Anterior cingulate cortex (tissue), 58 donors: ENCODE results near the gene OR2T2.
"Not testable (repeated sequence)": the region's sequence is repeated elsewhere in the genome, so short reads cannot be mapped to it uniquely, and the experiment has no call there.

Source experiments
- DNase-seq, 58 donors: peaks; one replicate each; lab custom pipeline; 2025; lab: John Stamatoyannopoulos, UW

OR2T2 gene

DNA sequence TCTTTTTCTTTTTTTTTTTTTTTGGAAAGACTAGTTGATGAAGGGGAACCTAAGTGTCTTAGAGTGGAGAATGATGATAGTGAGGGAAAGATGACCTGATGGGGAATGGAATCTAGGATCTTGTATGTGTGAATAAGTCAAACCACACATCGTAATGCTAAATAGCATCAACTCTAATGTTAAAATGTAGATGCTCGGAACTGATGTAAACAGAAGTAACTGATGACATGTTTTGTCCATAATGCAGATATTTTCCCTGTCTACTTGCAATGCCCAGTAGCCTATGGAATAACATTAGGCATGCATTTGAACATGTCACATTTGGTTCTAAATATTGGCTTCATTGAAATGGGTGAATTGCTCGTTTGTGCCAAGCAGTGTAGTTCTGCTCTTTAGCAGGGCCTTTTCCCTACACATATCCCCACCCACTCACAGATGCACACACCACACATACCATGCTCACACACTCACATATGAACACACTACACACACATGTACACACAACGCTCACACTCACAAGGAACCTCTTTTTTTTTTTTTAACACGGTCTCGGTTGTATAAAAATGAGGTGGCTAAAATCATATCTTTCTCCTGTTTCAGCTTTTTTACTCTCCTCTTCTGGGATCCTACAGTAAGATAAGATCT lies 4.5 kb downstream of the OR2T2 start:
- not testable (repeated sequence) for DNase-seq

- not testable (repeated sequence) for DNase-seq
These were observed 5.2 kb downstream of the OR2T2 start for GRCh38 chr1:248450466-248451145.

- not testable (repeated sequence) for DNase-seq
These were observed 8.2 kb downstream of the OR2T2 start for GRCh38 chr1:248453619-248454018.

- not testable (repeated sequence) for DNase-seq
These were observed 9.6 kb downstream of the OR2T2 start for GRCh38 chr1:248455045-248455444.

DNA sequence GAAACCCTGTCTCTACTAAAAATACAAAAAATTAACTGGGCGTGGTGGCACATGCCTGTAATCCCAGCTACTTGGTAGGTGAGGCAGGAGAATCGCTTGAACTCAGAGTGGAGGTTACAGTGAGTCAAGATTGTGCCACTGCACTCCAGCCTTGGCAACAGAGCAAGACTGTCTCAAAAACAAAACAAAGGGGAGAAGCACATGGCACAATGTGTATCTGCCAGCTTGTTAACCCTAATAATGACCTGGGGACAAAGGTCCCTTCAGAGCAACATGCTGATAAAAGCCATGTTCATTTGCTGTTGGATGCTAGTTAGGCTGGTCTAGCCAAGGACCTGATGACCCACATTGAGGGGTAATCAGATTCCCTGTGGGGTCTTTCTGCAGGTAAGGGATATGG lies 11.2 kb downstream of the OR2T2 start:
- DNase-seq = not testable (repeated sequence)

- not testable (repeated sequence) for DNase-seq
These were observed 13.7 kb downstream of the OR2T2 start for GRCh38 chr1:248459117-248459516.

DNA sequence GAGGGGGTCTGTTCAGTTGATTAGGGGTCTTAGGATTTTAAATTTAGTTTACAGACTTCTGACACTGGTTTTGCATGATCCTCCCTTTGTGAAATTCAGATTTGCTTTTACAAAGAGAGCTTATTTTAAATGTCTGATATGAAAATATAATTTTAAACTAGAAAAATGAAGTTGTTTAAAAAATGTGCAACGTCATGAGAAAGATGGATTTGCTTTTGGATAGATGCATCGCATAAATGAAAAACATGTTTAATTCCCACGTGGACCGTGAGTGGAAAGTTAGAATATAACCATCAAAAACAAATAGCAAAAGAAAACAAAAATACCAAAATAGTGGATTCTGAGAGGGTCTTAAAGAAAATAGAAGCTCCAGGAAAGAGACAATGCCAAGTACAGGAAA lies 25.7 kb downstream of the OR2T2 start:
- DNase-seq = no peak

DNA sequence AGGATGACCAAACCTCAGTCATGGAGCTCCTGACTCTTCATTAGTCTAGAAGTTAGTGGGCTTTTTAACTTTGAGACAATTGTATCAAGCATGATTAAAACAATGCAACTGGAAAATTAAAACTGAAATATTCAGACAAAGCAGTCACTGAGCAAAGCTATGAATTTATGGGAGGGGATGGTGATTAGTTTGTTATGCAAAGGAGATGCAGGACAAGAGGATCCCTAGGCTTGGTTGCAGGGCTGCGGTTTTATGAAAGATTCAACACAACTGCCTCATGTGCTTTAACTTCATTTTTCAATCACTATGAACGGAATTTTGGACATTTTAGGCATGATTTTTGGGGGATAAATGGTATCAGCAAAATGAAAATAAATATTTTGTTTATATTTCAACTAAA lies 26.7 kb downstream of the OR2T2 start:
- DNase-seq = not testable (repeated sequence)

DNA sequence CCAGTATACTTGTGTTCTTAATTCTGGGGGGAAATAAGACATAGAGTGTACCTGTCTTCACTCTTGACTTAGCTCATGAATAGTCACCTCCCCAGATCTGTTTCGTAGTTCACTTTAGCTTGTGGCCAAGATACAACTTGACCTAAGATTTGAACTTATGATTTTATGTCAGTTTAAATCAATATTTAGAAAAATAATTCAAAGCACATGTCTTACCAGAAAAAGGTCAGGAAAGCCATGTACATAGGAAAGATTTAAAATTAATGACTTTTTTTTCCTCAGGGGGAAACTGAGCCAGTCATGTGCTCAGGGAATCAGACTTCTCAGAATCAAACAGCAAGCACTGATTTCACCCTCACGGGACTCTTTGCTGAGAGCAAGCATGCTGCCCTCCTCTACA lies 27.6 kb downstream of the OR2T2 start, which contains the start of gene OR2T3:
TSS of gene OR2T3 (plus strand) at position 301 of the 400 bp plus-strand sequence. CDS start at position 301, 0 bp downstream.
- not testable (repeated sequence) for DNase-seq

GRCh38 chr1:248475660-248476059 lies 30.2 kb downstream of the OR2T2 start:
- not testable (repeated sequence) for DNase-seq

- not testable (repeated sequence) for DNase-seq
These were observed 36.5 kb downstream of the OR2T2 start for GRCh38 chr1:248481686-248482579.

DNA sequence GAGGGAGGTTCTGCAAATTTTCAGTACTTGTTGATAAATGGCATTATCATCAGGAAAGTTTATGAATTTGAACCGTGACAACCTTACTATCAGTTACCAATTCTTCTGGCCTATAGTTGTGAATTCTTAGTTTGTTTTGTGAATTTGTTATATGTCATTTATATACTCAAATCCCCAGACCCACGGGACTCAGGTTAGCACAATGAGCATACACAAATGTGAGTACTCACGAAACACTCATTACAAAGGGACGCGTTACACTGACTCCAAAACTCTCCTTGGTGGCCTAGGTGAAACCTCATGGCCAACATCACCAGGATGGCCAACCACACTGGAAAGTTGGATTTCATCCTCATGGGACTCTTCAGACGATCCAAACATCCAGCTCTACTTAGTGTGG lies 42.9 kb downstream of the OR2T2 start, which contains the start of gene OR2T5:
TSS of gene OR2T5 (plus strand) at position 301 of the 400 bp plus-strand sequence. CDS start at position 301, 0 bp downstream.
- not testable (repeated sequence) for DNase-seq

- not testable (repeated sequence) for DNase-seq
These were observed 51.2 kb downstream of the OR2T2 start for GRCh38 chr1:248496661-248497060.

DNA sequence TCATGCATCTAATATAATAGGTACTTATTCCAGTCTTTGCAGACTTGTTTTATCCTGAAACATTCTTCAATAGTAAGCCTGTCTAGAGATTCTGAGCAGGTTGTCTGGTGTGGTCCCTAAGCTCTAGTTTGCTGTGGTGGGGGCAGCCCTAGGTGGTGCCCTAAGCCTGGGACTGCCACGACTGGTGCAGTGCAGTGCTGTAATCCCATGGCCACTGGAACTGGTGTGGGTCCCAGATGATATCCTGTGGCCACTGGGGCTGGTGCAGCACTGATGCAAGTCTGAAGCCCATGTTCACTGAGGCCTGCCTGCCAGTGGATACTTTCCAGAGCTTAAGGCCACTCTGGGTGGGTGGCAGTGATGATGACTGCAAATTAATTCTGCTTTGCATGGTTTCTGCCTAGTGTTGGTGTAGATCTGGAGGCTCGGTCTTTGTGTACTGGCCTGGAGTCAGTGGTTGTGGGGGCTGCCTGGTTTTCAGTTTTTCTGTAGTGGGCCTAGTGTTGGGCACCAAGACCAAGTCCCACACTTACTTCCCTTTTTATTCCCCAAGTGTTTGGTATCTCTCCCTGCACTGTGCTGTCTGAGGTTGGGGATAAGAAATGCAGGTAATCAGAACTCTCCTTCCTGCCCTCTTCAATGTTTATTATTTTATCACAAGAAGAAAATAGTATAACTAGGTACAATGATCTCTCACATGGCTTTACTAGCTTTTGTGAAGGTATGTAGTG lies 55.0 kb downstream of the OR2T2 start:
- not testable (repeated sequence) for DNase-seq
